ENCODE results near the gene ADGRB2. TPM values are rescaled to one million over a fixed set of nuclear protein-coding genes. Genes with fewer than 3 reads are reported as not detected.

The ADGRB2 gene
- total RNA-seq, 1 experiment from 2014 or later: 2.9 TPM

DNA sequence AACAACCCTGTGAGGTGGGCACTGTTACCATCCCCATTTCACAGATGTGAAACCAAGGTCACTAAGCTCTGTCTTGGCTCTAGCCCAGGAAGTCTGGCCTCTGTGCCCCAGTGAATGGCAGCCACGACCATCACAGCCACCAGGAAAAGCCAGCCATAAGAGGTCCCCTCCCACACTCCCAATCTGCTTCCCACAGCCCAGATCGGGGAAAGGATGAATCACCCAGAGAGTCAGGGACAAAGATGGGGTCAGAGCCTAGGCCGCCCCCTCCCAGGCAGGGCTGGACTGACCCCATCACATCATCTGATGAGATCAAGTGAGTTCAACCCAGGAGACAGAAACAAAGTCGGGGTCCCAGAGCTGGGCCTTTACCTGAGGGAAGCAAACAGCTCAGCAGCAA is 37.4 kb downstream of the ADGRB2 start:
- H3K27me3 Mint-ChIP-seq (ENCODE audit: unreplicated experiment): peaks cover 91% of the 10 kb centered on the region
- no peaks in the 10 kb centered on the region for H3K36me3 Mint-ChIP-seq (ENCODE audit: insufficient read depth, unreplicated experiment)
- TF ChIP-seq, protein P1, sequence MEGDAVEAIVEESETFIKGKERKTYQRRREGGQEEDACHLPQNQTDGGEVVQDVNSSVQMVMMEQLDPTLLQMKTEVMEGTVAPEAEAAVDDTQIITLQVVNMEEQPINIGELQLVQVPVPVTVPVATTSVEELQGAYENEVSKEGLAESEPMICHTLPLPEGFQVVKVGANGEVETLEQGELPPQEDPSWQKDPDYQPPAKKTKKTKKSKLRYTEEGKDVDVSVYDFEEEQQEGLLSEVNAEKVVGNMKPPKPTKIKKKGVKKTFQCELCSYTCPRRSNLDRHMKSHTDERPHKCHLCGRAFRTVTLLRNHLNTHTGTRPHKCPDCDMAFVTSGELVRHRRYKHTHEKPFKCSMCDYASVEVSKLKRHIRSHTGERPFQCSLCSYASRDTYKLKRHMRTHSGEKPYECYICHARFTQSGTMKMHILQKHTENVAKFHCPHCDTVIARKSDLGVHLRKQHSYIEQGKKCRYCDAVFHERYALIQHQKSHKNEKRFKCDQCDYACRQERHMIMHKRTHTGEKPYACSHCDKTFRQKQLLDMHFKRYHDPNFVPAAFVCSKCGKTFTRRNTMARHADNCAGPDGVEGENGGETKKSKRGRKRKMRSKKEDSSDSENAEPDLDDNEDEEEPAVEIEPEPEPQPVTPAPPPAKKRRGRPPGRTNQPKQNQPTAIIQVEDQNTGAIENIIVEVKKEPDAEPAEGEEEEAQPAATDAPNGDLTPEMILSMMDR (IDR thresholded peaks at IDR 0.05; ENCODE audit: unreplicated experiment): no peak
- H3K27ac Mint-ChIP-seq (ENCODE audit: unreplicated experiment): no peak overlapping the region
- H3K4me1 Mint-ChIP-seq (ENCODE audit: low read depth, unreplicated experiment): no peaks in the 10 kb centered on the region
- CTCF ChIA-PET: interaction anchor here (0.6 to 2.1 kb wide), 4 partner anchors 8 to 347 kb away, joined by 3 to 8 read pairs (median 4); no protein-coding TSS in a partner anchor
- H3K4me3 Mint-ChIP-seq (ENCODE audit: low read depth, unreplicated experiment): no peak overlapping the region
- H3K9me3 Mint-ChIP-seq (ENCODE audit: low read depth, unreplicated experiment): no peaks in the 10 kb centered on the region
- DNase-seq: no peak
- no TSS peak for BruUV-seq (replicated peaks)
- intact Hi-C loops (cut with micrococcal nuclease; ENCODE audit: unreplicated experiment): no loop called here

DNA sequence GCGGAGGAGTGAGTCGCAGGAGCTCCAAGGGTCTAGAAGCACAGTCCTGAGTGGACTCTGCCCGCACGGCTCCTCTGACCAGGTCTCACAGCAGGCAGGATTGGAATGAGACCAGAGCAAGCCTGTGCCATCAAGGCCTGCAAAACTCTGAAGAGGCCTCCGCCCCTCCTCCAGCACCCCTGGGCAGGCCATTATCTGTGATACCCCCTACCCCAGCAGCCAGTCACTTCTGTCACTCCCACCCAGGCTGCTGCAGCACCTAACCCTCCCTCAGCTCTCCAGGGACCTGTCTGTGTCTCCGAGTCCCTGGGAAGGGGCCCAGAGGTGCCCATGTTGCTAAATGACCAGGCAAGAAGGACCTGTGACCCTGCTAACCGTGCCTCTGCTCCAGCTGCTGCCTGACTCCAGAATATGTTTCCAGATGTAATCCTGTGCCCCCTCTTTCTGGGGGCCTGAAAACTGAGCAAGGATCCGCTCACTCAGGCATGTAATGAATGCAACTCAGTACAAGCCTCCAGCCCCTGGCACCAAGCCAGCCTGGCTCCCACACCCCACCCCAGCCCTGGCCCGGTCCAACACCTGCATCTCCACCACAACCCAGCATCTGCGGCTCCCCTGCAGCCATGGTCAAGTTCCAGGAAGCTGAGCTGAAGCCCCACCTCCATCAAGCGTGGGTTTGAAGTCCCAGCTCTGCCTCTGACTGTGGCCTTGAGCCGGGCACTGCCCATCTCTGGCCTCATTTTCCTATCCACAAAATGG is 38.2 kb downstream of the ADGRB2 start:
- TF ChIP-seq, protein P1 (IDR thresholded peaks at IDR 0.05; ENCODE audit: unreplicated experiment): no peak
- CTCF ChIA-PET: interaction anchor here (0.6 to 2.1 kb wide), 5 partner anchors 9 to 347 kb away, joined by 3 to 8 read pairs (median 3); no protein-coding TSS in a partner anchor
- BruUV-seq (replicated peaks): no TSS peak
- no peak for DNase-seq
- intact Hi-C loops (cut with micrococcal nuclease; ENCODE audit: unreplicated experiment): no loop called here
- Mint-ChIP-seq H3K9me3 (ENCODE audit: low read depth, unreplicated experiment) (no peaks in the 10 kb centered on the region), H3K4me3 (ENCODE audit: low read depth, unreplicated experiment) (no peak overlapping the region), H3K27me3 (ENCODE audit: unreplicated experiment) (peaks cover 99% of the 10 kb centered on the region), H3K27ac (ENCODE audit: unreplicated experiment) (no peak overlapping the region), H3K4me1 (ENCODE audit: low read depth, unreplicated experiment) (no peaks in the 10 kb centered on the region), H3K36me3 (ENCODE audit: insufficient read depth, unreplicated experiment) (no peaks in the 10 kb centered on the region)

GRCh38 chr1:31725134-31725533 is 39.0 kb downstream of the ADGRB2 start:
- DNase-seq: no peak
- Mint-ChIP-seq H3K27me3 (ENCODE audit: unreplicated experiment) (peaks cover 100% of the 10 kb centered on the region), H3K9me3 (ENCODE audit: low read depth, unreplicated experiment) (no peaks in the 10 kb centered on the region), H3K4me3 (ENCODE audit: low read depth, unreplicated experiment) (no peak overlapping the region), H3K4me1 (ENCODE audit: low read depth, unreplicated experiment) (no peaks in the 10 kb centered on the region), H3K36me3 (ENCODE audit: insufficient read depth, unreplicated experiment) (no peaks in the 10 kb centered on the region), H3K27ac (ENCODE audit: unreplicated experiment) (no peak overlapping the region)
- CTCF ChIA-PET: interaction anchor here (1.0 to 2.1 kb wide), 2 partner anchors 9 to 14 kb away, joined by 3 to 8 read pairs; no protein-coding TSS in a partner anchor
- TF ChIP-seq, protein P1 (IDR thresholded peaks at IDR 0.05; ENCODE audit: unreplicated experiment): no peak
- BruUV-seq (replicated peaks): no TSS peak
- intact Hi-C loops (cut with micrococcal nuclease; ENCODE audit: unreplicated experiment): no loop called here

GRCh38 chr1:31723828-31724359 is 40.2 kb downstream of the ADGRB2 start:
- Mint-ChIP-seq H3K36me3 (ENCODE audit: insufficient read depth, unreplicated experiment) (no peaks in the 10 kb centered on the region), H3K4me3 (ENCODE audit: low read depth, unreplicated experiment) (no peak overlapping the region), H3K27ac (ENCODE audit: unreplicated experiment) (no peak overlapping the region), H3K27me3 (ENCODE audit: unreplicated experiment) (peaks cover 100% of the 10 kb centered on the region), H3K4me1 (ENCODE audit: low read depth, unreplicated experiment) (no peaks in the 10 kb centered on the region), H3K9me3 (ENCODE audit: low read depth, unreplicated experiment) (no peaks in the 10 kb centered on the region)
- intact Hi-C loops (cut with micrococcal nuclease; ENCODE audit: unreplicated experiment): no loop called here
- TF ChIP-seq, protein P1 (IDR thresholded peaks at IDR 0.05; ENCODE audit: unreplicated experiment): no peak
- CTCF ChIA-PET: no interaction called here
- DNase-seq: peak; percentile 73
- no TSS peak for BruUV-seq (replicated peaks)
